KMS-11 (cell line): ENCODE data around the gene ANO7.

Experiments used
- H2AFZ ChIP-seq: fragments of 200-600 bp; sonication (generic); 2 replicates; pipeline ENCODE4 v1.6.1; 2016; ENCODE audit warnings: antibody characterized with exemption, mixed run types, low read depth
- H3K27ac ChIP-seq: fragments of 200-600 bp; sonication (generic); 2 replicates; pipeline ENCODE4 v1.6.1; 2016; ENCODE audit warnings: mild to moderate bottlenecking, mixed run types
- H3K27me3 ChIP-seq: fragments of 200-600 bp; sonication (generic); 2 replicates; pipeline ENCODE4 v1.6.1; 2017; ENCODE audit warnings: mild to moderate bottlenecking, low read depth, mixed run types, moderate library complexity; ENCODE audit not compliant: insufficient read depth
- H3K36me3 ChIP-seq: fragments of 200-600 bp; sonication (generic); 2 replicates; pipeline ENCODE4 v1.6.1; 2017; ENCODE audit warnings: mild to moderate bottlenecking, mixed run types; ENCODE audit not compliant: insufficient read depth
- H3K4me1 ChIP-seq: fragments of 200-600 bp; sonication (generic); 2 replicates; pipeline ENCODE4 v1.6.1; 2016; ENCODE audit warnings: mild to moderate bottlenecking, low read depth, mixed run types; ENCODE audit not compliant: poor library complexity, severe bottlenecking
- H3K4me2 ChIP-seq: fragments of 200-600 bp; sonication (generic); 2 replicates; pipeline ENCODE4 v1.7.0; 2016; ENCODE audit warnings: mild to moderate bottlenecking, mixed run types
- H3K4me3 ChIP-seq: fragments of 200-600 bp; sonication (generic); IDR thresholded peaks from 2 replicates; pipeline ENCODE4 v1.6.1; 2017; ENCODE audit warnings: low read depth, low read length, mixed read lengths; ENCODE audit not compliant: insufficient read depth
- H3K79me2 ChIP-seq: fragments of 200-600 bp; sonication (generic); 2 replicates; pipeline ENCODE4 v1.6.1; 2016; ENCODE audit warnings: low read depth, mixed run types; ENCODE audit not compliant: insufficient read depth
- H3K9ac ChIP-seq: fragments of 200-600 bp; sonication (generic); 2 replicates; pipeline ENCODE4 v1.6.1; 2016; ENCODE audit warnings: mild to moderate bottlenecking, mixed run types
- H4K20me1 ChIP-seq: fragments of 200-600 bp; sonication (generic); 2 replicates; pipeline ENCODE4 v1.6.1; 2016; ENCODE audit warnings: mild to moderate bottlenecking, mixed run types; ENCODE audit not compliant: insufficient read depth
- TF ChIP-seq, protein P1 (sequence below): fragments of 200-600 bp; sonication (generic); conservative IDR thresholded peaks from 2 replicates; pipeline ENCODE4 v1.6.1; 2017; ENCODE audit warnings: low read depth, mild to moderate bottlenecking, antibody characterized with exemption, low read length, moderate library complexity, mixed read lengths

Gene ANO7

DNA sequence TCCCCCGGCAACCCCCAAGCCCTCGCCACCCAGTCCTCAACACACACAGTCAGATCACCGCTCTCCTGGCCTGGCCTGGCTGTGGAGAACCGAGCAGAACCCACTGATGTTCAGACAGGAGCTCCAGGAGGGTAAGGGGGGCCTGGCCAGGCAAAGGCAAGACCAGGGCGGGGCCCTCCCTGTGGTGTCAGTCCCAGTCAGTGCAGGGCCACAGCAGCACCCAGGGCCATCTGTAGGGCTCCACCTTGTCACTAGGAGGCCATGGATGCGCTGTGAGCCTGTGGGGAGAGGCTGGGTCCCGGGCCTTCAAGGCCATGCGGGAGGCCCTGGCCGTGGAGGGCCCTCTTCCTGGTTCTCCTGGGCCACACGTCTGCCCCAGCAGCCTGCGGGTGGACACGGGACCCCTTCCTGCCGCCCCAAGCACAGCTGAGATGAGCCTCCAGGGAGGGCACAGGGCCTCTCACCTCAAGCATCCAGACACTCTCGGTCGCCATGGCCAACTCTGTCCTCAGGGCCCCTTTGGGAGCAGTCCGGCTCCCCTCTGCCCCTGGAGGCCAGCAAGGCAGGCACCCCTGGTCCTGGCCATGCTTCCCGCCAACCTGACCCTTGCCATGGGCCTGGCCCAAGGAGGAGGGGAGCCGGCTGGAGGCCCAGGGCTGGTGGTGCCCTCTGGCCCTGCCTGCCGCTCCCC is 2.0 kb downstream of the ANO7 start:
- no peaks in the 10 kb centered on the region for H3K79me2 ChIP-seq
- no peak overlapping the region for H3K9ac ChIP-seq
- no peak overlapping the region for H3K27ac ChIP-seq
- H3K36me3 ChIP-seq = no peaks in the 10 kb centered on the region
- H3K4me1 ChIP-seq = no peaks in the 10 kb centered on the region
- no peak overlapping the region for H3K4me2 ChIP-seq
- 0 out of 2 replicates have a peak, but pooled peaks cover 4% of the 10 kb centered on the region for H3K27me3 ChIP-seq
- TF ChIP-seq, protein P1, sequence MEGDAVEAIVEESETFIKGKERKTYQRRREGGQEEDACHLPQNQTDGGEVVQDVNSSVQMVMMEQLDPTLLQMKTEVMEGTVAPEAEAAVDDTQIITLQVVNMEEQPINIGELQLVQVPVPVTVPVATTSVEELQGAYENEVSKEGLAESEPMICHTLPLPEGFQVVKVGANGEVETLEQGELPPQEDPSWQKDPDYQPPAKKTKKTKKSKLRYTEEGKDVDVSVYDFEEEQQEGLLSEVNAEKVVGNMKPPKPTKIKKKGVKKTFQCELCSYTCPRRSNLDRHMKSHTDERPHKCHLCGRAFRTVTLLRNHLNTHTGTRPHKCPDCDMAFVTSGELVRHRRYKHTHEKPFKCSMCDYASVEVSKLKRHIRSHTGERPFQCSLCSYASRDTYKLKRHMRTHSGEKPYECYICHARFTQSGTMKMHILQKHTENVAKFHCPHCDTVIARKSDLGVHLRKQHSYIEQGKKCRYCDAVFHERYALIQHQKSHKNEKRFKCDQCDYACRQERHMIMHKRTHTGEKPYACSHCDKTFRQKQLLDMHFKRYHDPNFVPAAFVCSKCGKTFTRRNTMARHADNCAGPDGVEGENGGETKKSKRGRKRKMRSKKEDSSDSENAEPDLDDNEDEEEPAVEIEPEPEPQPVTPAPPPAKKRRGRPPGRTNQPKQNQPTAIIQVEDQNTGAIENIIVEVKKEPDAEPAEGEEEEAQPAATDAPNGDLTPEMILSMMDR = no peak
- no peak overlapping the region for H3K4me3 ChIP-seq
- H4K20me1 ChIP-seq = no peaks in the 10 kb centered on the region
- H2AFZ ChIP-seq = no peak overlapping the region

DNA sequence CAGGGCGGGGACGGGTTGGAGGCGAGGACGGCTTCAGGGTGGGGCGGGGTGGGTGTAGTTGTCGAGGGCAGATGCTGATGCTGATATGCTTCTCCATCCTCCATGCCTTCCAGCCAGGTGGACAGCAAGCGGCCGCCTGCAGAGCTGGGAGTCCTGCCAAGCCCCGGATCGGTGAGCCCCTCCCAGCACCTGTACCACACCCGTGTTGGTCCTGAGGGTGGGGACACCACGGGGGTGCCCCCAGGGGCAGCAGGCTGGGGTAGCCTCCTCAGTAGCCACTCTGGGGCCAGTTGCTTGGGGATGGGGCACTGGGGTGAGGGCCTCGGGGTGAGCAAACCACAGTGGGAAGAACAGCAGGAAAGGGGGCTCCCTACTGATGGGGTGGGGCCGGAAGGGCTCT is 2.6 kb downstream of the ANO7 start:
- H4K20me1 ChIP-seq = no peaks in the 10 kb centered on the region
- H3K4me1 ChIP-seq = no peaks in the 10 kb centered on the region
- TF ChIP-seq, protein P1 = no peak

DNA sequence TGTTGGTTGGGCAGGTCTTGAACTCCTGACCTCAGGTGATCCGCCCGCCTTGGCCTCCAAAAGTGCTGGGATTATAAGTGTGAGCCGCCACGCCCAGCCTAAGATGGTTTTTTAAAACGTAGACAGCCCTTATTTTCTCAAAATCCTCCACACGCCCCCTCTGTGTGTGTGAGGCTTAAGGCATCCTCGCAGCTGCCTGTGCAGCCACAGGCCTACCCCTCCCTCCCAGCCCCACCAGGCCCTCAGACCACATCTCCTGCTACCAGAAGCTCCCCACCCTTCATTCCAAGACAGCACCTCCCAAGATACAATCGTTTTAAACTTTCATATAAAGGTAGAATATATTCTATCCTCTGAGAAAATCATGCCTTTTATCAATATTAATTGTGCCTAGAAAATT is 4.8 kb downstream of the ANO7 start:
- Histone ChIP-seq H3K27ac (no peak overlapping the region), H3K9ac (no peak overlapping the region), H2AFZ (no peak overlapping the region), H3K4me3 (no peak overlapping the region), H3K79me2 (no peaks in the 10 kb centered on the region), H3K4me2 (no peak overlapping the region), H3K4me1 (no peaks in the 10 kb centered on the region), H4K20me1 (no peaks in the 10 kb centered on the region), H3K27me3 (no peaks in the 10 kb centered on the region), H3K36me3 (no peaks in the 10 kb centered on the region)
- TF ChIP-seq, protein P1 = no peak

More for the DNA sequence above, 2.6 kb downstream of the ANO7 start:
- Histone ChIP-seq H3K27ac (no peak overlapping the region), H3K9ac (no peak overlapping the region), H3K79me2 (no peaks in the 10 kb centered on the region), H3K4me2 (no peak overlapping the region), H2AFZ (no peak overlapping the region), H3K27me3 (0 out of 2 replicates have a peak, but pooled peaks cover 4% of the 10 kb centered on the region), H3K36me3 (no peaks in the 10 kb centered on the region), H3K4me3 (no peak overlapping the region)

DNA sequence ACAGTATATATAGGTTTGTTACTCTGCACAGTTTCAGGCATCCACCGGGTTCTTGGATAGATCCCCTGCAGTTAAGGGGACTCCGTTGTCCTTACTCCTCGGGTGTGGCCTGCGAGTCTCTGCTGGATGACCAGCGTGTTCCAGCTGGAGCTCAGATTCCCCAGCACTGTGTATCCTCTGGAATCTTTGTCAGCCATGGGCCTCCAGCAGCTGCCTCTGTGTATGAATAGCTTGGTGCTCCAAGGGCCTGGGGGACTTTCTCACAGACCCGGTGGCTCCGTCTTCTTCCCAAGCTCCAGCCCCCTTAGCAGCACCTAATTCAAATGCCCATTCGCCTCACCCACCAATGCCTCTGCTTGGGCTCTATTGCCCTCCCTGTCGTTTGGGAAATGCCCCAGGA is 6.3 kb downstream of the ANO7 start:
- H3K9ac ChIP-seq = no peak overlapping the region
- H3K4me1 ChIP-seq = no peaks in the 10 kb centered on the region
- H3K79me2 ChIP-seq = no peaks in the 10 kb centered on the region
- TF ChIP-seq, protein P1 = no peak
- no peaks in the 10 kb centered on the region for H4K20me1 ChIP-seq
- H3K4me3 ChIP-seq = no peak overlapping the region
- no peak overlapping the region for H3K4me2 ChIP-seq
- H3K27ac ChIP-seq = no peak overlapping the region
- H3K36me3 ChIP-seq = no peaks in the 10 kb centered on the region
- H3K27me3 ChIP-seq = no peaks in the 10 kb centered on the region
- H2AFZ ChIP-seq = no peak overlapping the region
